Muscle of leg (tissue), 9 donors: ENCODE results near the gene SOD3. TPM values are rescaled to one million over a fixed set of nuclear protein-coding genes. Genes with fewer than 3 reads are reported as not detected.

ENCODE experiments used
- polyA plus RNA-seq, 8 donors: library from polyadenylated mRNA; unstranded; fragments of 120-200 nt; gene quantifications; one replicate each; pipeline versions ENCODE4 v1.2.1 to v1.2.3, GENCODE V29; 2013; ENCODE audit warnings: inconsistent platforms in 1 of 8, low replicate concordance in 1 of 8; ENCODE audit not compliant: insufficient read length in 8 of 8, insufficient read depth in 1 of 8
- total RNA-seq: library from RNA; stranded (reverse); fragments of 120-200 nt; gene quantifications from one replicate; pipeline ENCODE4 v1.2.4, GENCODE V29; 2013

SOD3 gene
- total and polyA plus RNA-seq, 9 donors = 9.1 to 33.4 (median 26.2) TPM

Other genes starting within 250 kb of the SOD3 start
- 113 TPM for gene DHX15, start 211.0 kb upstream of the SOD3 start, total RNA-seq
- gene DHX15, start 211.0 kb upstream of the SOD3 start, polyA plus RNA-seq = 100 to 1,000 TPM in 6 of 8 donors, 10 to 100 TPM in 2; 97.5 to 134 (median 113) TPM
- 8.0 TPM for gene CCDC149, start 117.5 kb downstream of the SOD3 start, total RNA-seq
- 10 to 100 TPM in 5 of 8 donors, 1 to 10 TPM in 3; 9.3 to 12.3 (median 10.6) TPM for gene CCDC149, start 117.5 kb downstream of the SOD3 start, polyA plus RNA-seq
- 2.6 TPM for gene LGI2, start 235.4 kb downstream of the SOD3 start, total RNA-seq
- 1 to 10 TPM; 3.1 to 7.3 (median 5.2) TPM for gene LGI2, start 235.4 kb downstream of the SOD3 start, polyA plus RNA-seq